Placental pericyte (primary cell): Measurements from ENCODE around the gene FBXO45. TPM values are rescaled to one million over a fixed set of nuclear protein-coding genes. Genes with fewer than 3 reads are reported as not detected.

Experiments used
- small RNA-seq: library from RNA; depleted of rRNA; stranded (forward); fragments of <200 nt; gene quantifications from one replicate; pipeline ENCODE3, GENCODE V24; 2012; ENCODE audit warnings: low replicate concordance
- total RNA-seq: library from RNA; depleted of rRNA; stranded (reverse); fragments of >200 nt; gene quantifications from 2 replicates; pipeline ENCODE4 v1.2.3, GENCODE V29; 2012

FBXO45 gene, protein sequence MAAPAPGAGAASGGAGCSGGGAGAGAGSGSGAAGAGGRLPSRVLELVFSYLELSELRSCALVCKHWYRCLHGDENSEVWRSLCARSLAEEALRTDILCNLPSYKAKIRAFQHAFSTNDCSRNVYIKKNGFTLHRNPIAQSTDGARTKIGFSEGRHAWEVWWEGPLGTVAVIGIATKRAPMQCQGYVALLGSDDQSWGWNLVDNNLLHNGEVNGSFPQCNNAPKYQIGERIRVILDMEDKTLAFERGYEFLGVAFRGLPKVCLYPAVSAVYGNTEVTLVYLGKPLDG
- 4.4 and 14.5 TPM in 2 replicates for total RNA-seq

GRCh38 chr3:196568246-196569002 lies at the start of gene FBXO45, which contains the start of gene WDR53:
FBXO45 (plus strand) TSS chr3:196568660; CDS start chr3:196568985, 325 bp downstream.
WDR53 (minus strand) TSS chr3:196568554; CDS start chr3:196561475, 7,079 bp downstream.

Small RNA genes within 50 kb of the gene (small RNA-seq; reads per million reads assigned to genes)
- not detected for gene RPS29P3

Other genes with a start within 250 kb of the FBXO45 start
- 0.72 and 1.1 TPM in 2 replicates for gene TM4SF19, start 230.3 kb upstream of the FBXO45 start, total RNA-seq
- gene UBXN7, start 136.2 kb upstream of the FBXO45 start, total RNA-seq = 14.9 and 19.6 TPM in 2 replicates
- gene RNF168, start 64.9 kb upstream of the FBXO45 start, total RNA-seq = 26.1 and 26.9 TPM in 2 replicates
- not detected in 2 replicates for gene SMCO1, start 53.3 kb upstream of the FBXO45 start, total RNA-seq
- gene WDR53, start 106 bp upstream of the FBXO45 start, total RNA-seq = 5.0 and 8.4 TPM in 2 replicates
- 1.3 and 2.0 TPM in 2 replicates for gene NRROS, start 71.0 kb downstream of the FBXO45 start, total RNA-seq
- 1.6 and 2.2 TPM in 2 replicates for gene CEP19, start 143.6 kb downstream of the FBXO45 start, total RNA-seq
- gene PIGX, start 143.7 kb downstream of the FBXO45 start, total RNA-seq = 15.5 and 20.0 TPM in 2 replicates
- 46.8 and 52.0 TPM in 2 replicates for gene PAK2, start 171.2 kb downstream of the FBXO45 start, total RNA-seq